GM12878 (cell line): ENCODE results near the gene PTCH2.

Experiments
- BHLHE40 ChIP-seq, 2 experiments: fragments of 450-650 bp in 1 of 2; IDR thresholded peaks; 2 replicates each; pipeline ENCODE4 v1.6.1; 2011 to 2017; ENCODE audit warnings: low read depth in 2 of 2, borderline replicate concordance in 1 of 2, improper control_type of control experiment in 1 of 2, low read length in 1 of 2, mild to moderate bottlenecking in 1 of 2
- CEBPB ChIP-seq, 2 experiments: fragments of 150-350 bp in 1 of 2; IDR thresholded peaks; 2 replicates each; pipeline ENCODE4 v1.6.1; 2012 to 2014; ENCODE audit warnings: low read depth in 2 of 2, low read length in 2 of 2, borderline replicate concordance in 1 of 2, inconsistent platforms in 1 of 2
- CHD2 ChIP-seq: IDR thresholded peaks from 2 replicates; pipeline ENCODE4 v1.6.1; 2011; ENCODE audit warnings: low read depth, low read length, improper control_type of control experiment, borderline replicate concordance
- EP300 ChIP-seq, 2 experiments: fragments of 150-350 bp in 1 of 2; IDR thresholded peaks; 2 replicates each; pipeline ENCODE4 v1.6.1; 2011 to 2012; ENCODE audit warnings: low read depth in 2 of 2, low read length in 2 of 2, borderline replicate concordance in 1 of 2, improper control_type of control experiment in 1 of 2, inconsistent platforms in 1 of 2; ENCODE audit not compliant: control insufficient read depth in 1 of 2
- JUND ChIP-seq: IDR thresholded peaks from 2 replicates; pipeline ENCODE4 v1.6.1; 2012; ENCODE audit warnings: low read depth, mild to moderate bottlenecking, low read length, improper control_type of control experiment, moderate library complexity
- MYC ChIP-seq: IDR thresholded peaks from 2 replicates; pipeline ENCODE4 v1.6.1; 2011; ENCODE audit warnings: mild to moderate bottlenecking, low read length, moderate library complexity, inconsistent platforms; ENCODE audit not compliant: insufficient read depth, insufficient replicate concordance, insufficient read length, severe bottlenecking
- NRF1 ChIP-seq: conservative IDR thresholded peaks from 2 replicates; pipeline ENCODE4 v1.6.1; 2011; ENCODE audit warnings: mild to moderate bottlenecking, low read depth, low read length, improper control_type of control experiment
- RCOR1 ChIP-seq: conservative IDR thresholded peaks from 2 replicates; pipeline ENCODE4 v1.6.1; 2012; ENCODE audit warnings: low read depth, low read length, improper control_type of control experiment
- ZNF24 ChIP-seq: fragments of 450-650 bp; IDR thresholded peaks from 2 replicates; pipeline ENCODE4 v1.6.1; 2017; ENCODE audit warnings: antibody characterized with exemption, mild to moderate bottlenecking
- ZZZ3 ChIP-seq: IDR thresholded peaks from 2 replicates; pipeline ENCODE4 v1.6.1; 2011; ENCODE audit warnings: low read depth; ENCODE audit not compliant: control insufficient read depth, insufficient read length
- TF ChIP-seq, protein P1 (sequence below): IDR thresholded peaks from 2 replicates; pipeline ENCODE4 v1.6.1; 2012; ENCODE audit warnings: low read depth, low read length, improper control_type of control experiment
- TF ChIP-seq, protein P2 (sequence below): fragments of 450-650 bp; IDR thresholded peaks from 2 replicates; pipeline ENCODE4 v1.6.1; 2018; ENCODE audit warnings: borderline replicate concordance, mild to moderate bottlenecking; ENCODE audit not compliant: partially characterized antibody
- TF ChIP-seq, protein P3 (sequence below), 3 experiments: IDR thresholded peaks in 2 of 3; conservative IDR thresholded peaks in 1 of 3; 2 replicates each; pipeline ENCODE4 v1.5.1; 2011; ENCODE audit warnings: low read depth in 3 of 3, low read length in 3 of 3, mild to moderate bottlenecking in 3 of 3, control low read depth in 2 of 3, moderate library complexity in 2 of 3, inconsistent platforms in 1 of 3, mixed read lengths in 1 of 3; ENCODE audit not compliant: control insufficient read depth in 2 of 3, insufficient read depth in 1 of 3; ENCODE audit errors: extremely low read depth in 1 of 3
- TF ChIP-seq, protein P4 (sequence below): fragments of 450-650 bp; IDR thresholded peaks from 2 replicates; pipeline ENCODE4 v1.6.1; 2014; ENCODE audit warnings: mild to moderate bottlenecking

DNA sequence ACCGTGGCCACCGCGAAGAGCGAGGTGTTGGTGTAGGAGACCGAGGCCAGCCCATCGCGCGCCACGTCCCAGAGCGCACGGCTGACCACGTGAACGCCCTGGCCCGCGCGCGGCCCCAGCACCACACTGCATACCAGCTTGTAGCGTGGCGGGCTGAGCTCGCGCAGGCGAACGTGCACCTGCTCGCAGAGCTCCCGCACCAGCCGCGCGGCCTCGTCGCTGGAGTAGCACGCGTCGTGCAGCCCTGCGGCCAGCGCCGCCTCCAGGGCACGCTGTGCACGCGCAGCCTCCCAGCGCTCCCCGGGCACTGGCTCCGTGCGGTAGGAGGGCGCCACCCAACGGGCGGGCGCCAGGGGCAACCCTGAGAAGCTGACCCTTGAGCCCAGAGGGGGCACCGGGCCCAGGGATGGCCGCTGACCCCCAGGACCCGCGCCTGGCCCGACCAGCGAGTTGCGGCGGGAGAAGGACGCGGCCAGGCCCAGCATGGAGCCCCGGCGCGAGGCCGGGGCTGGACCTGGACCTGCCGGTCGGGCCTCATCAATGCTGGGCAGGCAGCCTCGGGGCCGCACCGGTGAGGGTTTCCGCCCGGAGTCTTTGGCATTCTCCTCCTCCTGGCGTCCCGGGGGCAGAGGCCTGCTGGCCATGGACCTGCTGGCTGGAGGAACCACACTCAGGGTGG, 36.9 kb downstream of the PTCH2 start:
- TF ChIP-seq EP300 (IDR thresholded peaks at IDR 0.05; ENCODE audit: borderline replicate concordance in 1 of 2, control insufficient read depth in 1 of 2, low read depth in 2 of 2, low read length in 2 of 2): no peak
- TF ChIP-seq, protein P1, sequence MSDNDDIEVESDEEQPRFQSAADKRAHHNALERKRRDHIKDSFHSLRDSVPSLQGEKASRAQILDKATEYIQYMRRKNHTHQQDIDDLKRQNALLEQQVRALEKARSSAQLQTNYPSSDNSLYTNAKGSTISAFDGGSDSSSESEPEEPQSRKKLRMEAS: no peak
- TF ChIP-seq ZNF24: no peak
- TF ChIP-seq CHD2: no peak
- TF ChIP-seq BHLHE40 (IDR thresholded peaks at IDR 0.05; ENCODE audit: borderline replicate concordance in 1 of 2, low read depth in 2 of 2, low read length in 1 of 2): no peak
- TF ChIP-seq MYC: no peak
- TF ChIP-seq ZZZ3: no peak
- TF ChIP-seq, protein P2, sequence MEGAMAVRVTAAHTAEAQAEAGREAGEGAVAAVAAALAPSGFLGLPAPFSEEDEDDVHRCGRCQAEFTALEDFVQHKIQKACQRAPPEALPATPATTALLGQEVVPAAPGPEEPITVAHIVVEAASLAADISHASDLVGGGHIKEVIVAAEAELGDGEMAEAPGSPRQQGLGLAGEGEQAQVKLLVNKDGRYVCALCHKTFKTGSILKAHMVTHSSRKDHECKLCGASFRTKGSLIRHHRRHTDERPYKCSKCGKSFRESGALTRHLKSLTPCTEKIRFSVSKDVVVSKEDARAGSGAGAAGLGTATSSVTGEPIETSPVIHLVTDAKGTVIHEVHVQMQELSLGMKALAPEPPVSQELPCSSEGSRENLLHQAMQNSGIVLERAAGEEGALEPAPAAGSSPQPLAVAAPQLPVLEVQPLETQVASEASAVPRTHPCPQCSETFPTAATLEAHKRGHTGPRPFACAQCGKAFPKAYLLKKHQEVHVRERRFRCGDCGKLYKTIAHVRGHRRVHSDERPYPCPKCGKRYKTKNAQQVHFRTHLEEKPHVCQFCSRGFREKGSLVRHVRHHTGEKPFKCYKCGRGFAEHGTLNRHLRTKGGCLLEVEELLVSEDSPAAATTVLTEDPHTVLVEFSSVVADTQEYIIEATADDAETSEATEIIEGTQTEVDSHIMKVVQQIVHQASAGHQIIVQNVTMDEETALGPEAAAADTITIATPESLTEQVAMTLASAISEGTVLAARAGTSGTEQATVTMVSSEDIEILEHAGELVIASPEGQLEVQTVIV: no peak
- no peak for TF ChIP-seq RCOR1
- no peak for TF ChIP-seq CEBPB (IDR thresholded peaks at IDR 0.05; ENCODE audit: borderline replicate concordance in 1 of 2, low read depth in 2 of 2, low read length in 2 of 2)
- TF ChIP-seq, protein P3, sequence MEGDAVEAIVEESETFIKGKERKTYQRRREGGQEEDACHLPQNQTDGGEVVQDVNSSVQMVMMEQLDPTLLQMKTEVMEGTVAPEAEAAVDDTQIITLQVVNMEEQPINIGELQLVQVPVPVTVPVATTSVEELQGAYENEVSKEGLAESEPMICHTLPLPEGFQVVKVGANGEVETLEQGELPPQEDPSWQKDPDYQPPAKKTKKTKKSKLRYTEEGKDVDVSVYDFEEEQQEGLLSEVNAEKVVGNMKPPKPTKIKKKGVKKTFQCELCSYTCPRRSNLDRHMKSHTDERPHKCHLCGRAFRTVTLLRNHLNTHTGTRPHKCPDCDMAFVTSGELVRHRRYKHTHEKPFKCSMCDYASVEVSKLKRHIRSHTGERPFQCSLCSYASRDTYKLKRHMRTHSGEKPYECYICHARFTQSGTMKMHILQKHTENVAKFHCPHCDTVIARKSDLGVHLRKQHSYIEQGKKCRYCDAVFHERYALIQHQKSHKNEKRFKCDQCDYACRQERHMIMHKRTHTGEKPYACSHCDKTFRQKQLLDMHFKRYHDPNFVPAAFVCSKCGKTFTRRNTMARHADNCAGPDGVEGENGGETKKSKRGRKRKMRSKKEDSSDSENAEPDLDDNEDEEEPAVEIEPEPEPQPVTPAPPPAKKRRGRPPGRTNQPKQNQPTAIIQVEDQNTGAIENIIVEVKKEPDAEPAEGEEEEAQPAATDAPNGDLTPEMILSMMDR (IDR thresholded peaks at IDR 0.05 in 2 of 3, conservative IDR thresholded peaks at IDR 0.05 in 1 of 3; ENCODE audit: control insufficient read depth in 2 of 3, extremely low read depth in 1 of 3, insufficient read depth in 1 of 3, low read depth in 3 of 3, low read length in 3 of 3): no peak
- TF ChIP-seq NRF1: no peak
- TF ChIP-seq, protein P4, sequence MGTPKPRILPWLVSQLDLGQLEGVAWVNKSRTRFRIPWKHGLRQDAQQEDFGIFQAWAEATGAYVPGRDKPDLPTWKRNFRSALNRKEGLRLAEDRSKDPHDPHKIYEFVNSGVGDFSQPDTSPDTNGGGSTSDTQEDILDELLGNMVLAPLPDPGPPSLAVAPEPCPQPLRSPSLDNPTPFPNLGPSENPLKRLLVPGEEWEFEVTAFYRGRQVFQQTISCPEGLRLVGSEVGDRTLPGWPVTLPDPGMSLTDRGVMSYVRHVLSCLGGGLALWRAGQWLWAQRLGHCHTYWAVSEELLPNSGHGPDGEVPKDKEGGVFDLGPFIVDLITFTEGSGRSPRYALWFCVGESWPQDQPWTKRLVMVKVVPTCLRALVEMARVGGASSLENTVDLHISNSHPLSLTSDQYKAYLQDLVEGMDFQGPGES: no peak
- no peak for TF ChIP-seq JUND
